Measurements from ENCODE around the gene ATG5.
"Not testable (repeated sequence)": the region's sequence is repeated elsewhere in the genome, so short reads cannot be mapped to it uniquely, and the experiment has no call there.

Gene ATG5

DNA sequence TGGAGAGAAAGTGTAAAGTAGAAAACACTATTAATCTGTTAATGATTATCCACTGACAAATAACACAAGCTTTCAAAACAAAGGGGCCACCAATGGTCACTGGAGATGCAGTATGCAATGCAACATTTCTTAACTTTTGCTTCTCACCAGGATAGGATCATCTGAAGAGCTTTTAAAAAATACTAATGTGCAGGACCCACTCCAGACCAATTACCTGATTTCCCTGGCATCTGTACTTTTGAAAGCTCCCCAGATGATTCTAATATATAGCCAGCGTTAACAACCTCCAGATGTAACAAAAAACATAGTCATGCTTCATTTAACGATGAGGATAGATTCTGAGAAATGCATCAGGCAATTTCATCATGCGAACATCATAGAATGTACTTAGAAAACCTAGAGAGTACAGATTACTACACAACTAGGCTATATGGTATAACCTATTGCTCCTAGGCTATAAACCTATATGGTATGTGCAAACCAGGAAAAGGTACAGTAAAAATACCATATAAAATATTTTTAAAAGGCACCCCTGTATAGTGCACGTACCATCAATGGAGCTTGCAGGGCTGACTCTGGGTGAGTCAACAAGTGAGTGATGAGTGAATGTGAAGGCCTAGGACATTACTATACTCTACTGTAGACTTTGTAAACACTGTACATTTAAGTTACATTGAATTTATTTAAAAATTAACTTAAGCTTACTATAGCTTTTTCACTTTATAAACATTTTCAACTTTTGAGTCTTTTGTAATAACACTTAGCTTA is 69.2 kb downstream of the ATG5 start:
- DNase-seq = no peak

DNA sequence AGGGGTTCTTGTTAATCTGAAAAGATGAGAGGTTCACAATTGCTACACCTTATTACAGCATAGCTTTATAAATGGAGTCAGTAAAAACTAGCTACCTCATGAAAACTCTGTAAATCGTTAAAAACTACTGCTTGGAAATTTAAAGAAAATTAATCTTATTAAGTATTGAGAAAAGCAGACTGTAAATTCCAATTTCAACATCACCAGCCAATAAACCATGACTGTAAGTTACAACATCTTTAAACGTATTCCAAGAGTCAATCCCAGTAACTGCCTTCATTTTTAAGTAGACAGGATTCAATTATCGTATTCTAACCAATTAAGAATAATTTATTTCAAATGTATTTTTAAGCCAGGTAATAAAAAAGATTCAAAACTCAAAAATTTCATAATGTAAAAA is 70.3 kb downstream of the ATG5 start:
- no peak for DNase-seq

DNA sequence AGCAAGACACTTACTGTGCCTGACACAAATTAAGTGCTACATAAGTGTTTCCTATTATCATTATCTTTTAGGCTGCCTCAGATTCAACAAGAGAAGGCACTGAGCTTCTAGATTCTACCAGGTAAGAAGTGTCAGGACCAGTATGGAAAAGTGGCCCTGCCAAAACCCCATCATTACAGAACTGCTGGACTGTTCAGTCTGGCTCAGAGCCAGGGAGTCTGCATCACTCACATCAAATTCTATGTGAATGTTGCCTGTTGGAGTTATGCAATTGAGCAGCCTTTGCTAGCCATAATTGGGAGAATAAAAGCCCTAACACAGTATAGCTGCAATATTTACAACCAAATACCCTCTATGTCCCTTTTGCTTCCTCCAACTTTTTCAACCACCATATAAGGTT is 70.9 kb downstream of the ATG5 start:
- DNase-seq = no peak

DNA sequence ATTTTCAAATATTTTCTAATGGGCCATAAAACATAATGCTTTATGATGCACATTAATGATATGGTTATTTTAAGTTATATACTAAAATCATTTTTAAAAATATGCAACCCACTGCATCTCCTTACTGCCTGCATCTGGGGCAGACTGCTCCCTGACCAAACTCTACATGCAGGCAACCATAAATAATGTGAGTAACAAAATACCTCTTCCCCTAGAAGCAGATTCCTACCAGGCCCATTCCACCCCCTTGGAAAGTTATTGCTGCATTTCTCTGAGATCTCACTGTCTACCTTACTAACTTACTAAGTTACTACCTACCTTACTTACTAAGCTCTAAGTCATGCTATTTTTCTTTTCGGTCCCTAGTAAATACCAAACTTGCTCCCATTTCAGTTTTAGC is 71.8 kb downstream of the ATG5 start:
- DNase-seq = no peak

DNA sequence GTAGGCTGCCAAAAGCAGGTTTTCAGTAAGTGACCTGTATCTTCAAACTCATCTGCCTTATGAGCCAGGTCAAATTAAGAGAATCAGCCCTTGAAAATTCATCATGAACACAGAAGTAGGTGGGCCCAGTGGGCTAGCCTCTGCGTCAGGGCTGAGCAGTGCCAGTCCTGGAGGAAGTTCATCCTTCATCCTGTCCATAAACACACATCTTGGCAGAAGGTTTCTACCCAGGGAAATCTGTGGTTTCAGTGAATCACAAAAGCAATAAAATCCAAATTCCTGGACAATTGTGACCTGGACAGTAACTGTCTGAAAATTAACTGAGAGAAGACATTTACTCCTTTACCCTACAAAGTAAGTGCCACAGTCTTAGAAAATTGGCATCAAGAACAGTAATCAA is 72.4 kb downstream of the ATG5 start:
- DNase-seq = no peak

DNA sequence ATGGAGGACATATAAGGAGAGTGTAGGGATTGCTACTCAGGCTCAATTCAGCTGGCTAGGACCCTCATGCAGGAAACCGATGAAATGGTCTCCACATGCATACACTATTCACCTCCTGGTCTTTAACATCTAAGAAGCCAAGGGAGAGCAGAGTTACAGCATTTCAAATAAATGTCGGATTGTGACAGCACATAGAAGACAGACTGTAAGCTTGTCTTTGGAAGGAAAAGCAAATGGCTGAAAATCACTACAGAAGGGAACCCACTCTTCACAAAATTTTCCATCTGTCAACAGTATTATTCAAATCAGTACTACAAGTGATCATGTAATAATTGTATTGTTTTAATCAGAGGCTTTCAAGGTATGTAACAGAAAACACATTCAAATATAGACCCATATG is 72.9 kb downstream of the ATG5 start:
- DNase-seq = no peak

DNA sequence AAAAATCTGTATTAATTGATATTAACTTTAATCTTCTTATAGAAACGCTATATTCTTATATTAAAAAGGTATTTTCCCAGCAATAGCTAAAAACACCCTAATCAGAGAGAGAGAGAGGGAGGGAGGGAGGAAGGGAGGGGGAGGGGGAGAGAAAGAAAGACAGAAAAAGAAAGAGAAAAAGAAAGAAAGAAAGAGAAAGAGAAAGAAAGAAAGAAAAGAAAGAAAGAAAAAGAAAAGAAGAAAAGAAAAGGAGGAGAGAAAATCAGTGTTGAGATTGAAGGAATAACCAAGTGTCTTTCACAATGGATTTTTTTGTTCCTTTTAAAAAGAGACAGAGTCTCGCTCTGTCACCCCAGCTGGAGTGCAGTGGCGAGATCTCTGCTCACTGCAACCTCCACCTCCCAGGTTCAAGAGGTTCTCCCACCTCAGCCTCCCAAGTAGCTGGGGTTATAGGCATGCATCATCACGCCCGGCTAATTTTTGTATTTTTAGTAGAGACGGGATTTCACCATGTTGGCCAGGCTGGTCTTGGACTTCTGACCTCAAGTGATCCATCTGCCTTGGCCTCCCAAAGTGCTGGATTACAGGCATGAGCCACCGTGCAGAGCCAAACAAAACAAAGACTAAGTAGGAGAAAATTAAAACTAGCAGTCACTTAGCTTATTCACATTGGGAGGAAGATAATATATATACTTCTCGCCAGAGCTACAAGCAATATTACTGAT is 73.9 kb downstream of the ATG5 start:
- not testable (repeated sequence) for DNase-seq

DNA sequence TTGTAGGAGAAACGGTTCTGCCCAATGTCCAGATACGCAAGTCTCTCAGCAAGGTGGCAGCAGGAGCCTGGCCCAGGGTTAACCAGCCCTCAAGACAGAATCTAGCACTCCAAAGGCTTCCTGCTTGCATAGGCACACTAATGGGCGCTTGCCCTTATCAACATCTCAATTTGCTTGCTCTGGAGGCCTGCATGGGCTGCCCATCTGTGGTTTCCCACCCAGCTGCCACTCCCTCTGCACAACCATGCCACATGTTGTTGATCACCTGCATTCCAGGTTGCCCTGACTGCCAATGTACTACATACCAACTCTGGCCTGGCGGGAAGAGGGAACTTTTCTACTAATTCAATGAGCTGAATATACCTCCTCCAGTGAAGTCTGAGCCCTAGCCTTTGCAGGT is 74.6 kb downstream of the ATG5 start:
- DNase-seq = no peak

DNA sequence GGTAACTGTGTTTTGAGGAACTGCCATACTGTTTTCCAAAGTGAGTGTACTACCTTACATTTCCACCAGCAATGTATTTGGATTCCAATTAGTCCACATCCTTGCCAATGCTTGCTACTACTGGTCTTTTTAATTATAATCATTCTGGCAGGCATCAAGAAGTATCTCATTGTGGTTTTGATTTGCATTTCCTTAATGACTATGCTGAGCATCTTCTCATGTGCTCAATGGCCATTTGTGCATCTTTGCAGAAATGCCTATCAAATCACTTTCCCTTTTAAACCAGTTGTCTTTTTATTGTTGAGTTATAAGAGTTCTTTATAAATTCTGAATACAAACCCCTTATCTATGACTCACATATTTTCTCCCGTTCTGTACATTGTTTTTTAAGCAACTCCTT is 75.9 kb downstream of the ATG5 start:
- DNase-seq = no peak

DNA sequence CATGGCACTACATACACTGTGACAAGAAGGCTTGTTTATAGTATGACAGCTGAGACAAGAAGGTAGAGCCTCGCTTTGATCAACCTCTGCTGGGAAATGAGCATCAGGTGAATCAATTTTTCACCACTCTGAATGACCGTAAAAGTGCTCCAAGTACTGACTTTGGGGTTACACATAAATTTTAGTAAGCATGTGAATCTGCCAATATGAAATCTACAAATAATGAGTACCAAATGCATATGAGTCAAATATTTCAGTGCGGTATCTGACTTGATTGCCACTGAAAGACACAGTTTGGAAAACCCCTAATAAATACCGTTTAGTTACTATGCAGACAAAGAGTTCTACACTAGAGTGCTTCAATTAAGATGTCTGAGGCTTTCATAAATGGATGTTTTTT is 77.8 kb downstream of the ATG5 start:
- no peak for DNase-seq

DNA sequence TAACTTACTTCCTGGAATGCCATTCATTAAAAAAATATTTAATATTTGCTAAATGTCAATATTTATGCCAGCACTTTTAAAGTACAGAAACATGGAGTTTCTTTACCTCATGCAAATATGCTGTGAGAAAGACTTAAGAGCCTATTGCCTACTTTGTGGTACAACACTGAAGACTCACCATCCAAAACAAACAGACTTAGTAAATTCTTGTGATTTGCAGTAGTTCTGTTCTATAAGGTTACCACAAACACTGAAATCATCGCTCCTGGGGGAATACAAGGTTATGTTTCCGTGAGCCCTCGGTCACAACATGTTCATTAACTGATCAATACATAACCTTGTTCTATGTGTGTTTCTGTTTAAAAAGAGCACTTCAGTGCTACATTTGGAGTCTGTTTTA is 78.3 kb downstream of the ATG5 start:
- DNase-seq = no peak

DNA sequence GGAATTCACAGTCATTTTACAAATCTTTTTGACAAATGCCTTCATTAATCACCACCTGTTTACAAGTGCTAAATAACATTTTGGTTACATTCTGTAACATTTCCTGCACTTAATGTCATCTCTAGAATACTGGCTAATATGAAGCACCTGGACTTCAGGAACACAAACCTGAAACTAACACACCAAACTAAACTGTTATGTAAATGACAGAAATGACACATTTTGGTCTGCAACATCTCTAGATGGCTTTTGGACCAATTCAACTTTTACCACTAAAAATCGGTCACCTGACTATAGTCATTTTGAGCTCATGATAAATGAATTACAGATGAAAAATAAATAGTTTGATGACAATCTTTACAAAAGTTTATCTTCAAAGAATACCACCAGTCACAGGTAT is 80.6 kb downstream of the ATG5 start:
- no peak for DNase-seq

DNA sequence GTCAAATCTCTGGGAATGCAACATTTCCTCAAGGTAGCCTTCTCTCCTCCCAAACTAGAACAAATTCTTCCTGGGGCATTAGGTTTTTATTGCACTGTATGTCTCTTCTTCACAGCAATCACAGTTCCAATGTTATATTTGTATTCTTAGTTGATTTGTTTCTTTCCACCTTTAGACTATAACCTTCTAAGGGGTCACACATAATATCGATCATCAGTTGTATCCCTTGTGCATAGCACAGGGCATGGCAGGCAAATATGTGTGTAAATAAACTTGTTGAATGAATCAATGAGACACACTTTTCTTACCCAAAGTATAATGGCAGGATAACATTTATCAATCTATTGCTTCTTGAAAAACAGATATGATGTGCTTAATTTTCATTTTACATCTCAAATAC is 81.0 kb downstream of the ATG5 start:
- DNase-seq = no peak

DNA sequence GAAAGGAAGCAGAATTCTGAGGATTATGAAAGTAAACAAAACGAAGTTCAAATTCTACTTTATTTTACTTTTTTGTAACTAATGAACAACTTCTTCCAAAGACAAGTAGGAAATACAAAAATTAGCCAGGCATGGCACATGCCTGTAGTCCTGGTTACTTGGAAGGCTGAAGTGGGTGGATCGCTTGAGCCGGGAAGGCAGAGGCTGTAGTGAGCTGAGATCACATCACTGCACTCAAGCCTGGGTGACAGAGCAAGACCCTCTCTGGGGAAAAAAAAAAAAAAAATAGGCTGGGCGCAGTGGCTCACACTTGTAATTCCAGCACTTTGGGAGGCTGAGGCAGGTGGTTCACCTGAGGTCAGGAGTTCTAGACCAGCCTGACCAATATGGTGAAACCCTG is 82.3 kb downstream of the ATG5 start:
- no peak for DNase-seq

DNA sequence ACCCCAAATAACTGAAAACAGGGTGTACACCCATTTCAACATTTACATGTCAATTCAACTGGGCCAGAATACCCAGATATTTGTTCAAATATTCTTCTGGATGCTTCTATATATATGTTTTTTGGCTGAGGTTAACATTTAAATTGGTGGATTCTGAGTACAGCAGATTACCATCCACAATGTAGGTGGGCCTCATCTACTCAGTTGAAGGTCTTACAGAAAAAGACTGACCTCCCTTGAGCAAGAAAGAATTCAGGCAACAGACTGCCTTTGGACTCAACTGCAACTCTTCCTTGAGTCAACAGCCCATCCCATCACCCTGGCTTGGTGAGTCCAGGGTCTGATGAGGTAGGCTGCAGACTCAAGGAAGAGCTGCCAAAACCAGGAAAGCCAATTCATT is 84.1 kb downstream of the ATG5 start:
- no peak for DNase-seq

DNA sequence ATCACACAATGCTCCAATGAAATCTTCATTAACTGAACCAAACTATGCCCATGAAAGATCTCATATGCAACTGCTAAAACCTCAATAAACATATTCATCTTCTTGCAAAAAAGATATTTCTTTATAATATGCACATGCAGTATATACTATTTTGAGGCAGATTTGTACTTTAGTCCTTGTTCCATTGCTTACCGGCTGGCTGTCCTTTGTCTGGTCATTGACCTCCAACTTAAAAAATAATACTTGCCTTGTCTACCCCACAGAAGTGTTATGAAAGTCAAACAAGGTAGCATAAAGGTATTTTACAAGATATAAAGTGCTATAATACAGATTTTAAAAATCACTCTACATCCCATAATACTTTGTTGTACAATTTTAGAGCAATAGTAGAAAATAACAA is 88.3 kb downstream of the ATG5 start:
- DNase-seq = no peak

DNA sequence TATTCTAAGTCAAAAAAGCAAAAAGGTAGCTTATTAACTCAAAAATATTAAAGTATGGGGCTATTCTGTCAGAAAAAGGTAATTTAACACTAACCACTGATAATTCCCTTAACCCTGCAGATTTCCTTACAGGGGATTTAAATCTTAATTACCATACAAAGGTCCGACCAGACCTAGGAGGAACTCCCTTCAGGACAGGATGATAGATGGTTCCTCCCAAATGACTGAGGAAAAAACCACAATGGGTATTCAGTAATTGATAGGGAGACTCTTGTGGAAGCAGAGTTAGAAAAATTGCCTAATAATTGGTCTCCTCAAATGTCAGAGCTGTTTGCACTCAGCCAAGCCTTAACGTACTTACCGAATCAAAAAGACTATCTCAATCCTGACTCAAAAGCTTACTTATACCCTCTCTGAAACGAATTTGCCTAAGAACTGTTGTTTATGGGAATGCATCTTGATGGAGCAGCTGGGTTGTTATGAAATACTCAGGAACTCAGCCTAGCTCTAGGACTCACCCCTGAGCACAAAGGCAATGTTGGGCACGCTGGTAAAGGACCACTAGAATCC is 95.6 kb downstream of the ATG5 start:
- DNase-seq = not testable (repeated sequence)

DNA sequence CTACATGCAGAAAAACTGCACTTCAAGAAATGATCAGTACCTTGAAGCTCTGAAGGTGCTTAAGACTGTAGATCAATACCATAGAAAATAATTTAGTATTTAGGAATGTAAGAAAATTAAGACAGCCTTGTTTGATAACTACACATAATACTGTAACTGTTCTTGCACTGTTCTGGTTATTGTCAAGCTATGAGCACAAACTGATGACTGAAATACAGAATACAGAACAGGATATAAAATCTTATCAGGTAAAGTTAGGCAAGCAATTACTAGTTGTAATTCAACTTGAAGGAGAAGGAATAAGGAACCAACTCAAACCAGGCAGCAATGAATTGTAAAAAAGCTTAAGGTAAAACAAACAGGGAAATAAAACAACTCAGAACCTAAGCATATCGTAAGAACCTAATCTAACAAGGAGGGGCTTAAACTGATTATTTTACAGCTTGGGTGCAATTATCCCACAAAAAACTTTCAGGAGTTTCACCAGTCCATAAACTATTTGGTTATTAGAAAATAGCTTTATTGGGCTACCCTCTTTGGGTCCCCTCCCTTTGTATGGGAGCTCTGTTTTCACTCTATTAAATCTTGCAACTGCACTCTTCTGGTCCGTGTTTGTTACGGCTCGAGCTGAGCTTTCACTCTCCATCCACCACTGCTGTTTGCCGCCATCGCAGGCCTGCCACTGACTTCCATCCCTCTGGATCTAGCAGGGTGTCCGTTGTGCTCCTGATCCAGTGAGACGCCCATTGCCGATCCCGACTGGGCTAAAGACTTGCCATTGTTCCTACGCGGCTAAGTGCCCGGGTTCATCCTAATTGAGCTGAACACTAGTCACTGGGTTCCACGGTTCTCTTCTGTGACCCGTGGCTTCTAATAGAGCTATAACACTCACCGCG is 97.7 kb downstream of the ATG5 start:
- DNase-seq = no peak

DNA sequence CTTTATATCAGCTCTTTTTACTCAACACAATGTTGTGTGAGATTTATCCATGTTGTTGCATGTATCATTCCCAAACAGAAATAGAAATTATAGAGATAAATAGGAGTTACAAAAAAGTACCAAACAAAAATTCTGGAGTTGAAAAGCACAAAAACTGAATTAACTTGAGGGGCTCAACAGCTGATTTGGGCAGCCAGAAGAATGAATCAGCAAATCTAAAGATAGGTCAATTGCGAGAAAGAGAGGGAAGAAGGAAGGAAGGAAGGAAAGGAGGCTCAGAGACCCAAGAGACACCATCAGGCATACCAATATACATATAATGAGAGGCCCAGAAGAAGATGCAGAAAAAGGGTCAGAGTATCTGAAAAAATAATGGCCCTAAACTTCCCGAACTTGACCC is 98.9 kb downstream of the ATG5 start:
- DNase-seq = no peak

DNA sequence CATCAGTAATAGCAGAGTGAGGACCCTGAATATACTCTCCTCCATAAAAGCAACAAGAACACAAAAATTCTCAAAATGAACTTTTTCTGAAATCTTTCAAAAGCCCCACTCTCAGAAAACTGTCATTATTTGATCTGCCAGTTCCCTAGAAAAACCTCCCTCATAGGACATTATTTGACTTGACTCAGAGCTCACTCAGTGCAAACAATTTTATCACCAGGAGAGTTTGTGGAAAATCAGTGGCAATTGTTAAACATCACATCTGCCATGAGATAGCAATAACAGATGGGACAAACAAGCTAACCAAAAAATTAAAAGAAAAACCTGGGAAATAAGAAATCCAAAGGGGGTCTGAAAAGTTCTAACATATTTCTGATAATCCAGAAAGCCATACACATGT is 100.0 kb downstream of the ATG5 start:
- DNase-seq = no peak

DNA sequence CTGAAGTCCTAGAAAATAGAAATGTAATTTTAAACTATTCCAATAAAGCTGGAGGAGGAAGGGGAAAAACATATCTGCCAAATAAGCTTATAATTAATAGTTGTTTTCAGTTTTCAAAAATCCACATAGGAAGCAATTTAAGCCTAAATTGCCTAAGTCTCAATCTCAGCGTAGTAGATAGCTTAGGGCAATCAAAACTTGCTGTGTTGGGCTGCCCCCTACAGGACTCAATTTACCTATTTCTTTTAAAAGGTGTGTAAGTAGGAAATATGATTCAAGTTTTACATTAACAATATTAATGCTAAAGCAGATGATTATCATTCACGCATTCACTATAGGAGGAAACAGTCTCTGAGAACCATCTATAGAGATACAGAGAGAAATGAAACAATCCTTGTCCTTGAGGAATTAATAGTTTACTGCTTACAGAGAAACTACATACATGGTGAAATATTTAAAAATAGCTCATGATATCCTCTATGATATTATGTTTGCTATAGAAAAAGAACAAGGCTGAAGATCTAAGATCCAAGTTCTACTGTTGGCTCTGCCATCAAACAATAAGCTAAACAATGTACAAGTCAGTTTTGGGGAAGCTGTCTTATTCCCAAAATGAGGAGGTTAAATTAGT is 102.1 kb downstream of the ATG5 start:
- peak; percentile 48 for DNase-seq

DNA sequence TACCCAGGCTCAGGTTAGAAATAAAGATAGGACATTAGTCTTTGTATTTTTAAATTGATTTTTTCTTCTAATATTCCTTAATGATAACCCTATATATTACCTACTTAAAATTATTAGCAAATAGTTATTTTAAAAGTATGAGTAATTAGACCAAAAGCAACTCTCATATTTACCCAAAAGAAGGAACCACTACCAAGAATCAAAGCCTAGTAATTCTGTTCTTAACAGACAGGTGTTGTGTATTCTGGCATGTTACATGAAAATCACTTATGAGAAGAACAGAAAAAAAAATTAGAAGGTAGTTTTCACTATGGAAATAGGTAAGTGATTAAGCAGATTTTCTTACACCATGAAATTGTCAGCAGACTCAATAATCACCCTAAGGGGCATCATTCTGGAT is 105.1 kb downstream of the ATG5 start:
- DNase-seq = no peak

DNA sequence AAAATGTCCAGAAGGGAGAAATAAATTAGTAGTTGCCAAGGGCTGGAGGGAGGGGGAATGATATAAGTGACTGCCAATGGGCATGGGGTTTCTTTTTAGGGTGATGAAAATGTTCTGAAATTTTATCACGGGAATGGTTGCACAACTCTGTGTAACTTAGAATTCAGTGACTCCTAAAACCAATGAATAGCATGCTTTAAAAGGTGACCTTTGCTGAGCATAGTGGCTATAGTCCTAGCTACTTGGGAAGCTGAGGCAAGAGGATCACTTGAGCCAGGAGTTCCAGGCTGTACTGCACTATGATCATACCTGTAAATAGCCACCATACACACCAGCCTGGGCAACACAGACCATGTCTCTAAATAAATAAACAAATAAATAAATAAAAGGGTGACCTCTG is 109.0 kb downstream of the ATG5 start:
- DNase-seq = no peak

Measured in activated CD4-positive, CD25-positive, alpha-beta regulatory T cell treated with anti-CD3 and anti-CD28 coated beads, Interleukin-2, amount 50 U/mL, for 72 hours (primary cell).